Activated T-cell treated with anti-CD3 and anti-CD28 coated beads, Interleukin-2, amount 50 U/mL, for 24 hours (primary cell): Measurements from ENCODE around the gene KRTAP10-2.
A peak's percentile ranks its signal among the peaks of the same experiment; 100 is the strongest.

Source experiments
- DNase-seq: peaks from one replicate; pipeline ENCODE4 v3.0.0-alpha.2; 2020
- H3K27ac Mint-ChIP-seq: 2 replicates; pipeline ENCODE4 v1.8.0; 2020; ENCODE audit warnings: mild to moderate bottlenecking, mixed read lengths
- H3K27me3 Mint-ChIP-seq: 2 replicates; pipeline ENCODE4 v1.8.0; 2020; ENCODE audit warnings: mixed read lengths
- H3K36me3 Mint-ChIP-seq: 2 replicates; pipeline ENCODE4 v1.8.0; 2020; ENCODE audit warnings: low read depth, mixed read lengths
- H3K4me1 Mint-ChIP-seq: 2 replicates; pipeline ENCODE4 v1.8.0; 2020; ENCODE audit warnings: low read depth, mixed read lengths
- H3K4me3 Mint-ChIP-seq: 2 replicates; pipeline ENCODE4 v1.8.0; 2020; ENCODE audit warnings: mild to moderate bottlenecking, moderate library complexity, mixed read lengths
- H3K9me3 Mint-ChIP-seq: 2 replicates; pipeline ENCODE4 v1.8.0; 2020; ENCODE audit warnings: mixed read lengths

The KRTAP10-2 gene

DNA sequence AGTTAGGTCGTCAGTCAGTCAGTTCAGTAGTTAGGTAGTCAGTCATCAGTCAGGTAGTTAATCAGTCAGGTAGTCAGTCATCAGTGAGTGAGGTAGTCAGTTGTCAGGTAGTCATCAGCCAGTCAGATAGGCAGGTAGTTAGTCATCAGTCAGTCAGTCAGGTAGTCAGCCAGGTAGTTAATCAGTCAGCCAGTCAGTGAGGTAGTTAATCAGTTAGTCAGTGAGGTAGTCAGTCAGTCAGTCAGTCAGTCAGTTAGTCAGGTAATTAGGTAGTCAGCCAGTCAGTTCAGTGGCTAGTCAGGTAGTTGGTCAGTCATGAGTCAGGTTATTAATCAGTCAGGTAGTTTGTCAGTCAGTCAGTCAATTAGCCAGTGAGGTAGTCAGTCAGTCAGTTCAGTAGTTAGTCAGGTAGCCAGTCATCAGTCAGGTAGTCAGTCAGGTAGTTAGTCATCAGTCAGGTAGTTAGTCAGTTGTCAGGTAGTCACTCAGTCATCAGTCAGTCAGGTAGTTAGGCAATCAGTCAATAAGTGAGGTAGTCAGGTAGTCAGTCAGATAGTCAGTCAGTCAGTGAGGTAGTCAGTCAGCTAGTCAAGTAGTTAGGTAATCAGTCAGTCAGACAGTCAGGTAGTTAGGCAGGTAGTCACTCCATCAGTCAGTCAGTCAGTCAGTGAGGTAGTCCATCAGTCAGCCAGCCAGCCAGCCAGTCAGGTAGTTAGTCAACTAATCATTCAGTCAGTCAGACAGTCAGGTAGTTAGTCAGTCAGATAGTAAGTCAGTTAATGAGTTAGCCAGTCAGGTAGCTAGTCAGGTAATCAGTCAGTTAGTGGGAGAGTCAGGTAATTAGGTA is 27.5 kb downstream of the KRTAP10-2 start:
- Mint-ChIP-seq H3K4me3 (no peak overlapping the region), H3K27me3 (no peaks in the 10 kb centered on the region), H3K36me3 (no peaks in the 10 kb centered on the region), H3K4me1 (no peaks in the 10 kb centered on the region), H3K9me3 (no peaks in the 10 kb centered on the region), H3K27ac (no peak overlapping the region)
- no peak for DNase-seq

DNA sequence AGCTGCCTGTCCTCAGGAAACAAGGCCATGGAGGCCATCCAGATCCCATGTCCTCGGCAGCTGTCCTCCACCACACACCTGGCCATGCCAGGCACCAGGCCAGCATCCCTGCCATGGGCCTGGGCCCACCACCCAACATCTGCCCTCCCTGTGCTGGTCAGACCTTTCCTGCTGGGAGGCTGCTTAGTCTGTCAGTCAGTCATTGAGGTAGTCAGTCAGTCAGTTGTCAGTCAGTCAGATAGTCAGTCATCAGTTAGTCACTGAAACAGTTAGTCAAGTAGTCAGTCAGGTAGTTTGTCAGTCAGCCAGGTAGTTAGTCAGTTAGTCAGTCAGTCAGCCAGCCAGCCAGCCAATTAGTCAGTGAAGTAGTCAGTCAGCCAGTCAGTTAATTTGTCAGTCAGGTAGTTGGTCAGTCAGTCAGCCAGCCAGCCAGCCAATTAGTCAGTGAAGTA is 28.5 kb downstream of the KRTAP10-2 start:
- H3K9me3 Mint-ChIP-seq: no peaks in the 10 kb centered on the region
- no peak for DNase-seq
- H3K36me3 Mint-ChIP-seq: no peaks in the 10 kb centered on the region
- H3K27me3 Mint-ChIP-seq: no peaks in the 10 kb centered on the region
- H3K4me1 Mint-ChIP-seq: no peaks in the 10 kb centered on the region
- no peak overlapping the region for H3K4me3 Mint-ChIP-seq
- no peak overlapping the region for H3K27ac Mint-ChIP-seq

DNA sequence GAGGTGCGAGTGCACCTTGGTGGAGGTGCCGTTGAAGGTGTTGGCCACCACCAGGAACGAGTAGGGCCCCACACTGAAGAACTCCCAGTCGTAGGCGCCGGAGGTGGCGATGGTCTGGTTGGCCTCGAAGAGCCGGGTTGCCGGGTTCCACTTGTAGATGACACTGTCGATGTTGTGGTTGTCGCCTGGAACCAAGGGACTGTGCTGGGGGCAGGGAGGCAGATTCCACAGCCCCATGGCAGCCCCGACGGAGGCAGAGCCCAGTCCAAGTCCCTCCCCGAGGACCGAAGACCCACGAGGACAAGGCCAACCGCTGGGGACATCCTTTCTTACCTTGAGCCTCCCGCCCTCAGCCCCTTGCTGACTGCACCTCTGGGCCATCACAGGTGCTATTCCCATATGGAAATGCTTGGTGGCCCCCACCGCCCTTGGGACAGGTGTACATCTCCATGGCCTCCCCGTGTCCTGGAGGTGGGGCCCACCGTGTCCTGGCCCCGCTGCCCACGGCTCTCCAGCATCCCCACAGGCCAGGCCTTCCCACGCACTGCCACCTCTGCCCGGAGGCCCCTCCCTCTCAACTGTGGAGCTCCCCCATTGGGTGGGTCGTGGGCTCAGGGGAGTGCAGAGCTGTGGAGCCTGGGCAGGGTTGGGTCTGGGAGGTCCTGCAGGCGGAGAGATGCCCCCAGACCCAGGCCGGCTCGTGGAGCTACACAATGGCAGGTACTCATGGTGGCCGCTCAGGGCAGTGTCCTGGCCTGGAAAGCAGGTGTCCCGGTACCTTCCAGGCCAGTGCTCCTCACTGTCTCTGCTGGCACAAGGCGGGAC is 29.2 kb downstream of the KRTAP10-2 start:
- H3K4me1 Mint-ChIP-seq: no peaks in the 10 kb centered on the region
- no peaks in the 10 kb centered on the region for H3K36me3 Mint-ChIP-seq
- no peaks in the 10 kb centered on the region for H3K27me3 Mint-ChIP-seq
- H3K4me3 Mint-ChIP-seq: no peak overlapping the region
- DNase-seq: peak; percentile 24
- no peak overlapping the region for H3K27ac Mint-ChIP-seq
- no peaks in the 10 kb centered on the region for H3K9me3 Mint-ChIP-seq

- no peak overlapping the region for H3K4me3 Mint-ChIP-seq
- H3K27ac Mint-ChIP-seq: no peak overlapping the region
- no peak for DNase-seq
- no peaks in the 10 kb centered on the region for H3K36me3 Mint-ChIP-seq
- no peaks in the 10 kb centered on the region for H3K4me1 Mint-ChIP-seq
- no peaks in the 10 kb centered on the region for H3K9me3 Mint-ChIP-seq
- H3K27me3 Mint-ChIP-seq: no peaks in the 10 kb centered on the region
These were observed 29.9 kb downstream of the KRTAP10-2 start for GRCh38 chr21:44521301-44521927.

GRCh38 chr21:44520326-44521300 is 30.7 kb downstream of the KRTAP10-2 start:
- no peaks in the 10 kb centered on the region for H3K36me3 Mint-ChIP-seq
- H3K9me3 Mint-ChIP-seq: no peaks in the 10 kb centered on the region
- H3K4me3 Mint-ChIP-seq: no peak overlapping the region
- no peaks in the 10 kb centered on the region for H3K27me3 Mint-ChIP-seq
- DNase-seq: no peak
- H3K27ac Mint-ChIP-seq: no peak overlapping the region
- no peaks in the 10 kb centered on the region for H3K4me1 Mint-ChIP-seq

DNA sequence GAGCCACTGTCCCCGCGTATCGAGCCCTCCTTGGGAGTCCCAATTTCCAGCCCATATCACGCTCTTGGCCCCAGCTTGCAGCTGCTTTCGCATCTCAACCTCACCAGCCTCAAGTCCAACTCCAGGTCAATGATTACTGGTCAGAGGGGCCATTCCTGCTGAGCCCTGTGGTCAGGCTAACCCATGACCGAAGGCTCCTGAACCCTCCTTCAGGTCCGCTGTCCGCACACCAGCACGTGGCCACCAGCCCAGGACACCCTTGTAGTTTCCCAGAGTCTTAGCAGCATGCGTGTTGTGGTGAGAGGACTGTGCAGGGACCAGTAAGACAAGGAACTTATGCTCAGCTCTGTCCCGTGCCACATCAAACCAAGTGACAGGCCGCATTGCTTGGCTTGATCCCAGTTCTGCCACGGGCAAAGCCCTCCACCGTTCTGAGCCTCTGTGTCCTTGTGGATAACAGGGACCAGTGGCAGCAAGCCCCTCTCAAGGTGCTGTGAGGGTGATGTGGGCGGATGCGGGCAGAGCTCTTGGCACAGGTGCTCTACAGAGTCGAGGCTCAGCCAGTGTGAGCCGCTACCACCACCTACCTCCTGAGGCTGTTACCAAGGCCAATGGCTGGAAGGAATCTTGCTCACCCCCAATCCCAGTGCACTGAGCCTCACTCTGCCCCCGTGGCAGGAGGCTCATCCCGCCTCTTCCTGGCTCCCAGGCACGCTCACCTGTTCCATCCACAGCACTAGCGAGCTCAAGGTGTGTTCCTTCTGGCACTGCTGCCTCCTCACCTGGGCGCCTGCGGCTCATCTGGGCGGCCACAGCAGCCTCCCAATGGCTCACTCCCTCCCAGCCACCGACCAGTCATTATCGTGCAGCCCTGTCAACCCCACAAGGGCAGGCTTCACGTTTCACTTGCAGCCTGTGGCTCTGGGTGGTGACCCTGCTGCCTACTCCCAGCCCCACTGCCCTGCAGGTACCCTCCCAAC is 31.7 kb downstream of the KRTAP10-2 start:
- Mint-ChIP-seq H3K27ac (no peak overlapping the region), H3K9me3 (no peaks in the 10 kb centered on the region), H3K36me3 (no peaks in the 10 kb centered on the region)

DNA sequence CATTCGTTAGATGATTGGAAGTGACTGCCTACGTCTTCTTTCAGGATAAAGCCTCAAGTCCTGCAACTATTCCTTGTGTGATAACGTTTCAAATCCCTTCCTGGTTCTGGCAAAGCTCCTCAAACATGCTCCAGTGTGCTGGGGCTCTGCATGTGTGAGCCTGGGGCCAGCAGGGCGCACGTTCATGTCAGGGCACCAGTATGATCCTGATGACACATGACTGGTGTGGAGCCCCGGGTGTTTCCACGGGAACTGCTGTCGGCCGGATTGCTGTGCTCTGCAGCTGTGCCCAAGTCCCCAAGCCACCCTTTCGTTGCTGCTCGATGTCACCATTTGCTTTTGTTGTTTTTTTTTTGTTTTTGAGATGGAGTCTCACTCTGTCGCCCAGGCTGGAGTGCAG is 32.6 kb downstream of the KRTAP10-2 start:
- H3K27ac Mint-ChIP-seq: no peak overlapping the region
- H3K9me3 Mint-ChIP-seq: no peaks in the 10 kb centered on the region
- no peaks in the 10 kb centered on the region for H3K36me3 Mint-ChIP-seq
- no peak for DNase-seq
- H3K27me3 Mint-ChIP-seq: no peaks in the 10 kb centered on the region
- H3K4me3 Mint-ChIP-seq: no peak overlapping the region
- H3K4me1 Mint-ChIP-seq: no peaks in the 10 kb centered on the region

More for the DNA sequence above, 31.7 kb downstream of the KRTAP10-2 start:
- no peaks in the 10 kb centered on the region for H3K4me1 Mint-ChIP-seq
- H3K27me3 Mint-ChIP-seq: no peaks in the 10 kb centered on the region
- H3K4me3 Mint-ChIP-seq: no peak overlapping the region
- no peak for DNase-seq

DNA sequence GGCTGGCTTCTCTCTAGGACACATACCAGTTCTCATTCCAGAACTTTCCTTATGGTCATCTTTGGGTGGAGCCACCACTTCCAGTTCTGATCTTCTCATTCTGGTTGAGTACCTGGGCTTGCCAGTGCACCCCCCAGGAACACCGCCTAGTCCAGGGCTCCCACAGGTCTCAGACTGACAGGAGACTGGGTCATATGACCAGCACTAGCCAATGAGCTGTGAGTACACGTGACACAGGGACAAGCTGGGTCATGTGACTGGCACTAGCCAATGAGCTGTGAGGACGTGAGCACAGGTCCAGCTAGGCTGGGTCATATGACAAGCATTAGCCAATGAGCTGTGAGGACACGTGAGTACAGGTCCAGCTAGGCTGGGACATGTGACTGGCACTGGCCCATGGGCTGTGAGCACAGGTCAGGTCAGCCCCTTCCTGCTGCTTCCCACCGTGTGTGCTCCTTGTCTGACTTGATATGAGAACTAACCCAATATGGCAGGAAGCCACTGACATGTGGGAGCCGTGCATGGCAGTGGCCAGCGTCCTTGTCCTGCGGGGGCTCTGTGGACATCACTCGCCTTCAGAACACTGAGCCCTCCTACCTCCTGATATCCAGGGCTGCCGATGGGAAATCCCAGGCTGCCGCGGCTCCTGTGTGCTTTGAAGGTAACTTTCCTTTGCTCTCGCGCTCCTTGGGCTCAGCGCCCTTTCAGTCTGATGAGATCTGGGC is 34.0 kb downstream of the KRTAP10-2 start:
- Mint-ChIP-seq H3K27me3 (no peaks in the 10 kb centered on the region), H3K36me3 (no peaks in the 10 kb centered on the region), H3K9me3 (no peaks in the 10 kb centered on the region), H3K4me1 (no peaks in the 10 kb centered on the region), H3K27ac (no peak overlapping the region), H3K4me3 (peak overlapping the region; percentile 1)
- no peak for DNase-seq

DNA sequence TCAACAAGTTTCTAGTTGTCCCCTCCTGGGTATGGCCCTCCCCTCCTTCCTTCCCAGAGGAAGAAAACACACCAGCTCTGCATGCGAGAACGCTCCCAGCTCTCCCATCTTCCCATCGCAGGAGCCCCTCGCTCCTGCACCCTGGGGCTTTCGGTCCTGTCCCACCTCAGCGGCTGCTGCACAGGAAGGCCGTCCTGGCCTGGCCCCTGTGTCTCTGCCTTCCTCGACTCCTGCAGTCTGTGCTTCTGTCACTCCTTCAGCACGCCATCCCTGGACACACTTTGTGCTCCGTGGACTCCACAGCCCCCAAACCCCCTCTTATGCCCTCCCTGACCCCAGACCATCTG is 34.5 kb downstream of the KRTAP10-2 start:
- H3K36me3 Mint-ChIP-seq: no peaks in the 10 kb centered on the region
- H3K27ac Mint-ChIP-seq: no peak overlapping the region
- DNase-seq: no peak
- no peaks in the 10 kb centered on the region for H3K4me1 Mint-ChIP-seq
- no peaks in the 10 kb centered on the region for H3K27me3 Mint-ChIP-seq
- H3K9me3 Mint-ChIP-seq: no peaks in the 10 kb centered on the region
- H3K4me3 Mint-ChIP-seq: no peak overlapping the region

DNA sequence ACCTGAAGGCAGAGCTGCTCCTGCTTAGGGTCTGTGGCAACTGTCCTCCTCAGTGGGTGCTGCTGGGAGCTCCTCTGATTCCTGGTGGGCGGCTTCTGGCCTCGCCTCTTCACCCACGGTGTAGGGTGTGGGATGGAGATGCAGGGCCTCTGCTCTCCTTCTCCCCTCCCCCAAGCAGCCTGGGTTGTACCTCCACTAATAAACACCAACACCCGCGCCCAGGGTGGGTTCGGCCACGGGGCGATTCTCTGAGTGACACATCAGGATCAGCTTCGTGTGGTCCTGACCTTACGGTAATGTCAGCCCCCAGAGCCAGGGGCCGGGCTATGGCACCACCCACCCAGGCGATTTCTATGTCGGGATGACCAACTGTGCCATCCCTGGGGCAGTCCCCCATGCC is 35.0 kb downstream of the KRTAP10-2 start:
- Mint-ChIP-seq H3K27me3 (no peaks in the 10 kb centered on the region), H3K36me3 (no peaks in the 10 kb centered on the region), H3K4me1 (no peaks in the 10 kb centered on the region), H3K9me3 (no peaks in the 10 kb centered on the region), H3K27ac (no peak overlapping the region), H3K4me3 (no peak overlapping the region)
- no peak for DNase-seq

GRCh38 chr21:44515359-44516165 is 35.7 kb downstream of the KRTAP10-2 start:
- no peaks in the 10 kb centered on the region for H3K27me3 Mint-ChIP-seq
- H3K4me3 Mint-ChIP-seq: no peak overlapping the region
- H3K27ac Mint-ChIP-seq: no peak overlapping the region
- no peaks in the 10 kb centered on the region for H3K9me3 Mint-ChIP-seq
- H3K4me1 Mint-ChIP-seq: peaks cover 3% of the 10 kb centered on the region
- no peaks in the 10 kb centered on the region for H3K36me3 Mint-ChIP-seq
- no peak for DNase-seq

DNA sequence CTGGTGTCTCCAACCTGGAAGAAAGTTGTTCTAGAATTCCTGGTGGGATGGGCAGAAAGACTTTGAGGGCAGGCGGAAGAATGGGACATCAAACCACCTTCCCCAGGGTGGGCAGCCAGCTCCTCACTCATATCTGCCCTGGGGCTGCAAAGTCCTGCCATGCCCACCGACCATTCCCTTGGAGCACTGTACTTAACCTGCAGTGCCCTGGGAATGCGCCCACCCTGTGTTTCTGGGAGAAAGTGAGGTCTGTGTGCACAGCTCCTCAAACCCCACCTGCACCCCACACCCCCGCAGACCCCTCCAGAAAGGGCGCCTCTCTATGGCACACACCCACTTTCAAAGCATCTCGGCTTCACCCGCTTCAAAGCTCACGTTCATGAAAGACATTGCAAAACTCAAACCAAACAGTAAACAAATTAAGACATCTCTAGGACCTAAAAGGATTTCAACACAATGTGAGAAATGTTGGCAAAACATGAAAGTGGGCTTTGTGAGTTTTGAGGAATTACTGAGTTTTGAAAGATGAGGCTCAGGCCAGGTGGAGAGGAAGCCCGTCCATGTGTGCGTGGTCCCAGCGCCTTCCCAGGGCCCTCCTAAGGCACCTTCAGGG is 36.5 kb downstream of the KRTAP10-2 start:
- no peak overlapping the region for H3K4me3 Mint-ChIP-seq
- H3K4me1 Mint-ChIP-seq: peaks cover 3% of the 10 kb centered on the region
- H3K27ac Mint-ChIP-seq: no peak overlapping the region
- no peak for DNase-seq
- no peaks in the 10 kb centered on the region for H3K9me3 Mint-ChIP-seq
- no peaks in the 10 kb centered on the region for H3K27me3 Mint-ChIP-seq
- no peaks in the 10 kb centered on the region for H3K36me3 Mint-ChIP-seq
